Chondrocyte (in vitro differentiated cells): ENCODE data around the gene HOXA6. TPM values are rescaled to one million over a fixed set of nuclear protein-coding genes. Genes with fewer than 3 reads are reported as not detected.

Experiments
- DNase-seq: peaks from one replicate; pipeline ENCODE4 v3.0.0; 2021; ENCODE audit warnings: mixed read lengths, low spot score
- H3K27ac Mint-ChIP-seq: one replicate; pipeline ENCODE4 v1.8.0; 2021; ENCODE audit warnings: mild to moderate bottlenecking, moderate library complexity, mixed read lengths; ENCODE audit not compliant: unreplicated experiment
- H3K27me3 Mint-ChIP-seq: 2 replicates; pipeline ENCODE4 v1.8.0; 2021; ENCODE audit warnings: low read depth, mixed read lengths
- H3K36me3 Mint-ChIP-seq: 2 replicates; pipeline ENCODE4 v1.8.0; 2021; ENCODE audit warnings: low read depth, mixed read lengths
- H3K4me1 Mint-ChIP-seq: 2 replicates; pipeline ENCODE4 v1.8.0; 2021; ENCODE audit warnings: low read depth, mild to moderate bottlenecking, mixed read lengths
- H3K4me3 Mint-ChIP-seq: one replicate; pipeline ENCODE4 v1.8.0; 2021; ENCODE audit warnings: mild to moderate bottlenecking, moderate library complexity, mixed read lengths; ENCODE audit not compliant: unreplicated experiment
- H3K9me3 Mint-ChIP-seq: 2 replicates; pipeline ENCODE4 v1.8.0; 2021; ENCODE audit warnings: low read depth, mixed read lengths
- CTCF ChIP-seq: fragments of 200-600 bp; sonication (generic); IDR thresholded peaks from 2 replicates; pipeline ENCODE4 v1.5.0; 2021; ENCODE audit warnings: antibody characterized with exemption, mild to moderate bottlenecking, moderate library complexity
- total RNA-seq: library from RNA; stranded (reverse); gene quantifications from 3 replicates; pipeline ENCODE4 v1.2.1, GENCODE V29; 2021

Gene HOXA6
- total RNA-seq, 1 donor from 2014 or later: not detected

- Mint-ChIP-seq H3K27ac (no peak overlapping the region), H3K4me3 (no peak overlapping the region), H3K27me3 (peaks cover 80% of the 10 kb centered on the region), H3K4me1 (peaks cover 37% of the 10 kb centered on the region), H3K36me3 (peaks cover 4% of the 10 kb centered on the region), H3K9me3 (no peaks in the 10 kb centered on the region)
- peak; percentile 60 for DNase-seq
- TF ChIP-seq CTCF: no peak
These were observed 38.5 kb upstream of the HOXA6 start for GRCh38 chr7:27185854-27186667.

- peaks cover 4% of the 10 kb centered on the region for H3K36me3 Mint-ChIP-seq
- H3K27me3 Mint-ChIP-seq: peaks cover 76% of the 10 kb centered on the region
- DNase-seq: peak; percentile 58
- H3K4me1 Mint-ChIP-seq: peaks cover 39% of the 10 kb centered on the region
- TF ChIP-seq CTCF: no peak
- H3K27ac Mint-ChIP-seq: no peak within 1 kb of the TSS
- no peaks in the 10 kb centered on the region for H3K9me3 Mint-ChIP-seq
- H3K4me3 Mint-ChIP-seq: peak within 1 kb of the TSS; percentile 63
These were observed 37.7 kb upstream of the HOXA6 start, which contains the start of gene HOXA11 for GRCh38 chr7:27185013-27185853. Gene HOXA11, minus strand, starts transcription at chr7:27185232. Its CDS starts 88 bp downstream, at chr7:27185144.

DNA sequence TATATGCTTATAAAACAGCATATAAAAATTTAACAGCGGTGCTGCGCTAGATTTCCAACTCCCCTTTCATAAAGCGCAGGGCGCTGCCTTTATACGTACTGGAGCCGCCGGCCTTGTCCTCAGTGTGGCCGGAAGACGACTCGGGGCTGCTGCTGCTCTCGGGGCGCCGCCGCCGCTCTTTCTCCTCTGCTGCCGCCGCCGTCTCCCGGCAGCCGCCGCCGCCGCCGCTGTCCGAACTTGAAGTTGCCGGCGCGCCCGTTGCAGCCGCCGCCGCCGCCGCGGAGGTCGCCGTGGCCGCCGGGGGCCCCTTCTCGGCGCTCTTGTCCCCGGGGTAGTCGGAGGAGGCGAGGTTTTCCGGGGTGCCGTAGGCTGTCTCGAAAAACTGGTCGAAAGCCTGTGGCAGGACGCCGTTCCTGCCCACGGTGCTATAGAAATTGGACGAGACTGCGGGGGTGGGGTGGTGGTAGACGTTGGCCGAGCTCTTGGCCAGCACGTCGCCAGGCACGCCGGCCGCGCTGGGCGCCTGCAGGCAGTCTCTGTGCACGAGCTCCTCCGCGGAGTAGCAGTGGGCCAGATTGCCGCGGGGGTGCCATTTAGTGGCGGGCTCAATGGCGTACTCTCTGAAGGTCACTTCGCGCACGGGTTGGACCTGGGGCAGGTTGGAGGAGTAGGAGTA, 36.9 kb upstream of the HOXA6 start:
- DNase-seq: peak; percentile 88
- TF ChIP-seq CTCF: no peak
- no peaks in the 10 kb centered on the region for H3K9me3 Mint-ChIP-seq
- H3K4me1 Mint-ChIP-seq: peaks cover 44% of the 10 kb centered on the region
- H3K4me3 Mint-ChIP-seq: peak overlapping the region; percentile 63
- H3K27me3 Mint-ChIP-seq: peaks cover 75% of the 10 kb centered on the region
- H3K27ac Mint-ChIP-seq: no peak overlapping the region
- H3K36me3 Mint-ChIP-seq: peaks cover 5% of the 10 kb centered on the region

DNA sequence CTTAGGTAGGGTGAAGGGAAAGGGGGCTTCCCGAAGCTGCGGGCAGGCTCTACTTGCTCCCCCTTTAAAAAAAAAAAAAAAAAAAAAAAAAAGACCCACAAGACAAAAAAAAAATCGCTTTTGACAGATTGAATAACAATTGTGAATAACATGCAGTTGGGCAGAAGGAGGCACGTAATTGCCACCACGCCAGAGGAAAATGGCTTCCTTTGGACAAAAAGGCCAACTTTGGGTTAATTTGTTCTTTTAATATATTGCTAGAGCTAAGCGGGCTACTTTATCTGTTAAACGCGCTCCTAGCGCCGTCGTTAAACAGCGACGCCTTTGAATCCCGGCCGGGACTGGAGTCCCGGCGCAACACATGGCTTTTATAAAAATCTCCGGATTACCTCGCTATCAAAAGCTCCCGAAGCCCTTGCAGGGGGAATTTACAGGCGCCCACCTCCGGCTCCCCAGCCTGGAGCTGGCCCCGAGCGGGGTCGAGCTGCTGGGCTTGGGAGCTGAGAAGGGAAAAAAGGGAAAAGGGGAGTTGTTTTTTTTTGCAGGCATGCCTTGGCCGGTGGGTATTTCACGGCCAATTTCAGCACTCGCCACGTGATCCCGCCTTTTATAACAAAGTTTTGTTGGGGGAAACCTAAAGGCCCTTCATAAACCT, 36.2 kb upstream of the HOXA6 start:
- H3K27me3 Mint-ChIP-seq: peaks cover 75% of the 10 kb centered on the region
- H3K36me3 Mint-ChIP-seq: peaks cover 8% of the 10 kb centered on the region
- H3K4me1 Mint-ChIP-seq: peaks cover 43% of the 10 kb centered on the region
- peak overlapping the region; percentile 63 for H3K4me3 Mint-ChIP-seq
- peak; percentile 18 for TF ChIP-seq CTCF
- no peak overlapping the region for H3K27ac Mint-ChIP-seq
- no peak for DNase-seq
- no peaks in the 10 kb centered on the region for H3K9me3 Mint-ChIP-seq
